ENCODE measurements around the gene MICAL3.

The MICAL3 gene

GRCh38 chr22:17743661-17744411, 280.5 kb downstream of the MICAL3 start:
- DNase-seq, result no peak

GRCh38 chr22:17742527-17742902, 281.8 kb downstream of the MICAL3 start:
- peak; percentile 81 for DNase-seq

GRCh38 chr22:17741866-17742526, 282.4 kb downstream of the MICAL3 start:
- DNase-seq, result no peak

GRCh38 chr22:17739196-17739975, 285.0 kb downstream of the MICAL3 start:
- DNase-seq, result no peak

GRCh38 chr22:17738386-17739128, 285.8 kb downstream of the MICAL3 start:
- DNase-seq, result no peak

Data from left hindlimb (tissue), 1 donor.